NCI-H2196 treated with DMSO at 0.1 percent for 48 hours (cell line): ENCODE results near the gene NUP93.
"Not testable (repeated sequence)": the region's sequence is repeated elsewhere in the genome, so short reads cannot be mapped to it uniquely, and the experiment has no call there.

Experiments
- DNase-seq: peaks from one replicate; lab custom pipeline; 2025; ENCODE audit not compliant: unreplicated experiment; lab: John Stamatoyannopoulos, UW

NUP93 gene

DNA sequence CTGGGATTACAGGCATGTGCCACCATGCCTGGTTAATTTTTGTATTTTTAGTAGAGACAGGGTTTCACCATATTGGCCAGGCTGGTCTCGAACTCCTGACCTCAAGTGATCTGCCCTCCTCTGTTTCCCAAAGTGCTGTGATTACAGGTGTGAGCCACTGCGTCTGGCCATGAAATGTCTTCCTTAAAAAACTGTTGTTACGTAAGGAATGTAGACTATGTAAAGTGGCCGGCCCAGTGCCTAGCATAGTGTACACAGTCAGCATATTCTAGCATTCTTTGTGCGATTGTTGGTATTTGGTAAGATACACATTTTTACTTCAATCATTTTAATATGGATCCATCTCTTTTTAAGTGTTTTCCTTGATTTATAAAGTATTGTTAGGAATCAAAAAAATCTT is 81.7 kb downstream of the NUP93 start:
- DNase-seq, result not testable (repeated sequence)

DNA sequence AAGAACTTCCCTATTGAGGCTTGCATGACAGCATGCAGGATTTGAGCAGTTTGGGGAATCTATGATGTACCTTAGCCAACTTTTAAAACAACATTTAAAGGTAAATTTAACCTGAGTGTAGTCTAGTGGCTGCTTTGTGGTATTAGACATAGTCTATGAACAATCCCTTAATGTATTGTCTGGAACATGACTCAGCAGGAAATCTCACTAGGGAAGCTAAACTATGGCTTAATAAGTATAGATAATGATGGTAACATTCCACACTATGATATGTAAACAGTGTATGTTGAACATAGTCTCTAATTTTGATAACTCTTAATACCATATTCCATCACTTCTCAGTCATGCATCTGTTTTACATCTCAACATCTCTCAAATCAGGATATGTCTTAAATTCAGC is 83.0 kb downstream of the NUP93 start:
- no peak for DNase-seq

DNA sequence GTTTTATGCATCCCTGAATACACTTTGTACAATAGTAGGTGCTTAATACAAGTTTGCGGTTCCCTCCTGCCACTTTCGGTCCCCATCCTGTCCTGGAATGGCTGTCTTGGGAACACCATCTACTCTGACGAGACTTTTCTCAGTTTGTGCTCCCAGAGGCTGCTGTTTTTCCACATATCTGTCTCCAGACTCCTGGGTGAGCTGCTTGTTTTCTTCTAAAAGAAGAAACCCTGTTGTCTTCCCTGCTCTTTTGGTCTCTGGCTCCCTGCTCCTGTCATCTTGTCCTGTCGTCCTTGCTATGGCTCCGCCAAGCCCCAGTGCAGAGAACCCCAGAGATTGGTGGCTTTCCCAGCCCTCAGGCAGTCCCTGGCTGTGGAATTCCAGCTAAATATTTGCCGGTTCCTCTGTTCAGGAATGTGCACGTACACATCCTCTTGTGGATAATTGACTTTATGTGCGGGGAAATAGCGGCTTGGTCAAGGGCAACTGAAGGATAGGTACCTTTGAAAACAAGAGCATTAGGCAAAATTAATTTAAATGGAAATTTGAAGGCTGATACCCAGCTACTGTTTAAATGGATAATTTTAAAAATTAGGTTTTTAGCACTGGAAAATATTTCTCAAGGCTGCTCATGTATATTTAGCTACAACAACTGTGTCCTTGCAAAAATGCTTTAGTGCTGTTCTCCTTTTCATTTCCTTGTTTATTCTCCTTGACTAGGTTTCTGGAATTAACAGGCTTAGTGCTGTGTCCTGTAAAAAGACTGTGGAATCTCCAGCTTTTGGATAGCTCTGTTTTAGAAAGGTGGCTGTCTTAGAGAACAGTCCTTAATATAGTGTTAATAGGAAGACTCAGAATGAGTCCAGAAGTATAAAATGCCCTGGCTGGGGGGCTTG is 84.9 kb downstream of the NUP93 start:
- DNase-seq, result no peak

DNA sequence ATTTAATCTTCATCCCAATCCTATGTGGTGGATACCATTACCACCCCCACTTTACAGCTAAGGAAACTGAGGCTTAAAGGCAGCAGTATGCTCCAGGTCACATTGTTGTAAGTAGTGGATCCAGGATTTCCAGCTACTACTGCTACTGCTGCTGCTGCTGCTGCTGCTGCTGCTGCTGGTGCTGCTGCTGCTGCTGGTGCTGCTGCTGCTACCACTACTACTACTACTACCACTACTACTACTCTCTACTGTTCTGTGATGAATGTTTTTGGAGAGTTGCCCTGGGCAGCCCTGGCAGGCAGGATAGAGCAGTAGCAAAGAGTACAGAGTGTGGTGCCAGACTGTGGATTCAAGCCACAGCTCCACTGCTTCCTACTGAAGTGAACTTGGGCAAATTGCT is 85.8 kb downstream of the NUP93 start:
- no peak for DNase-seq

DNA sequence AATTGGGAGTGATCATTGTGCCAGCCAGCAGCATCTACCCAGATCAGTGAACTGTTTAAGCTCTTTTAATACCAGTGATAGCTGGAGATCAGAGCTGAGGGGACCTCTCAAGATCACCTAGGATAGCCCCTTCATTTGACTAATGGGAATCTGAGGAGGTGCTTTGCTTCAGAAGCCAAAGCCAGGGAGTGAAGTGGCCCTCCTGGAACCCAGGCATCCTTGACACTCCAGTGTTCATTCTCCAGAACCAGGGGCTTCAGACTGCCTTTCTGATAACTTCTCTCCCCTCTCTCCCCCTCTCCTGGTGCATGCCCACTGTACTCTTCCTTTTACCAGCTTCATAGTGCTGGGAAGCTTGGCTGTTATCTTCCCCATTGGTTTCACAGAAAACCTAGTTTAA is 87.1 kb downstream of the NUP93 start:
- no peak for DNase-seq

DNA sequence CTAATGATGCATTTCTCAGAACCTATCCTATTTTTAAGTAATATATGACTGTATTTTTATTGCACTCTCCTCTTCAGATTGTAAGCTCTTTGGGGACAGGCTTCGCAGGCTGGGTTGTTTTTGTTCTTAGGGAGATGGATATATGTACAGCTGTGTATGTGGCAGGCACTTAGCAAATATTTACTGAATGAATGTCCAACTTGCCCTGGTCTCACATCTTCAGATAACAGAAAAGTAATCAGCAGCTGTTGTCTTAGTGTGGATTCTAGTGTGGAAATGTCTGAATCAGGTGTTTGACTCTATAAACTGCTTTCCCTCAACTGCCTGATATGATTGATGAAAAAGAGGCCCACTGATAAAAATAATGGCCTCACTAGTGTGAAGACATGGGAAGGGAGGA is 88.0 kb downstream of the NUP93 start:
- DNase-seq, result no peak

DNA sequence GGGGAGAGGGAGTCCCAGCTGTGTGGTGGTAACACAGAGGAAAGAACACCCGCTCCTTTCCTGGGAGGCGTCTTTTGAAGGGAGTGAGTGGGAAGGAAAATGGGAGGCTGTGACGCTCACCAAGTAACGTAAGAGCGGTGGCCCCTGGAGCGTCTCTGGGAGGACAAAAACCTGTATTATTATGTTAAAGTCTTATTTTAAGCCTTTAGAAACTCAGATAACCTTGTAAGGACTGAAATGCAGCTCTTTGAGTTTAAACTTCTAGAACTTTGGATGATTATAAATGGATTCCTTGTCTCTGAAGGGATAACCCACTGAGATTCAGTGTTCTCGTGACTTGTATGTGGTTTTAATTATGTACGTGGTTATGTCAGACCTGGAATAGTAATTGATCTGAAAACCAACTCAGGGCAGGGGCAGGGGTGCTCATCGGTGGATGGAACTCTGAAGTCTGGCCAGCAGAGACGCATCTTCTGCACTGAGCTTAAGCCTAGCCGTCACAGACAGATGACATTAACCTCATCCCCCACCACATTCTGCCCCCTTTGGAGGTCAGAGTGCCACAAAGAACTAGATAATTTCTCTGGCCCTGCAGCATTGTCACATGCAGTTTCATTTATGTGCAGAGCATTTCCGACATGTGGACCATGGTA is 93.3 kb downstream of the NUP93 start:
- no peak for DNase-seq

DNA sequence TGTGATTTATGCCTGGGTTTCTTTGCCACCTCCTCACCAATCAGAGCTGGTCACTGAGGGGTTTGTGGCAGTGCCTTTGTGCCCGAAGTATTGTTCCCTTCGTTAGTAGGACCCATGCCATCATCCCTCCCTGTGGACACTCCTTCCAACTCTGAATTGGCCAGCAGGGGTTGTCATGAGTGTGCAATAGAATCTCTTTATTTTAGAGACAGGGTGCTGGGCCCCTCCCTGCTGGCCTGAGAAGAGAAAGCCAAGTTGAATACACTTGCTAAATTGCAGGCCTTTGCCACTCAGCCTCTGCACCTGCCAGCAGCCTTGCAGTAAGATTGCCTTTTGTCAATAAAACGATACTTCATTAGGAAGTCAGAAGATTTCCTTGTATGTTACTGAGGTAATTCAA is 94.4 kb downstream of the NUP93 start:
- DNase-seq, result peak; percentile 19

DNA sequence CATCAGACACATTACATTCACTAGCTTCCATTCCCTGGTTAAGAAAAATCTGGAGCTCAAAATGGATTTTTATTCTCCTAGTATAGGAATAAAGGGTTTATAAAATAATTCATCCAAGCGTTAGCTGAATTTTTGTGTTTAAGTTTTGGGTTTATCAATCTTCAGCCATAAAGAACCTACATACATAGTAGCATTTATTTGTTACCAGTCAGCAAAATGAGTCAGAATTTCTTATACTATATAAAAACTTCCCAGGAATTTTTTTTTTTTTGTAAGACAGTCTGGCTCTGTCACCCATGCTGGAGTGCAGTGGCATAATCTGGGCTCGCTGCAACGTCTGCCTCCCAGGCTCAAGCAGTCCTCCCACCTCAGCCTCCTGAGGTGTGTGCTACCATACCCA is 94.9 kb downstream of the NUP93 start:
- no peak for DNase-seq

DNA sequence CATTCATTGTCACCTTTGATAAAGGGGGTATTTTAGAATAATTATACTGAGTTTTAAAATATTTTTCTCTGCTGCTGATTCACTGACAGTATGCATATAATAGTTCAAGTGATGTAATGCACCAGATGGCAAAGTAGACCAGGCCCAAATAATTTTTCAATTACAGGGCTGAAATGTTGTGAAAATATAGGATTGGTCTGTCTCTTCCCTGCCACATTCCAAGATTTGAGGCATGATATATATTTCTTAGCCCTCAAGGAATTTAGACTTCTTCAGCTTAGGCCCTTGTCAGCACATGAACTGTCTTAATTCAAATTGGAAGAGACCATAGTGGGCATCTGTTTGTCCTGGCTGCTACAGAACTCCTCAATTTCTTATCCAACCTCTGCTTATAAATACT is 95.9 kb downstream of the NUP93 start:
- DNase-seq, result no peak

DNA sequence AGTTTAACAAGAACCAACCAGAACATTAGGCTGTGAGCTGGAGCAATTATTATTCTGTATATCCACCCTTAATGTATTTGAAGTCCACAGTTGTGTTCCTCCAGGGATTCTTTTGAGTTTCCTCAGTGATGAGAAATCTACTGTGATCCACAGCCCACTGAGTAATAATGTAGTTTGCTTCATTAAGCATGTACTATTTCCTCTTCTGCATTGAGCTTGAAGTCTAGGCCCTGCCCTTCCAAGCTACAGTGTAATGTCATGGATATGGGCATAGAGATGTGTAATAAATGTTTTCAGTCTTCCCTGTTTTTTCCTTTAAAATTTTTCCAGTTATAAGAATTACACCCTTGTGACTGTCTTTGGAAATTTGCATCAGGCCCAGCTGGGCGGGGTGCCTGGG is 98.7 kb downstream of the NUP93 start:
- no peak for DNase-seq

DNA sequence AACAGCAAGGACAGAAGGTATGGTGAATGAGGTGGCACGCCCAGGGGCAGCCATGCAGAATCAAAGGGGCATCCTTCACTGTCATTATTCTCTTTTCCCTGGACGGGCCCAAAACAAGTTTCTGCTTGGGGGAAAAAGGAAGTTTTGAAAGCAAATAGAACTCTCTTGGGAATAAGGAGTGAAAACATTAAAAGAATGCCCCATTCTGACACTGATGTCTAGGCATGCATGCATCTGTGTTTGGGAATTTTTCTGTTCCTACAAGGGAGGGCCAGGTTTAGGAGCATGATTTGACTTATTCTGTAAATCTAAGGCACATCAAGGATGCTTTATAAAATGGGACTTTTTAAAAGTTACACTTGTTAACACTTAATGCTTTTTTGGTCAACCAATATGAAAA is 100.7 kb downstream of the NUP93 start:
- no peak for DNase-seq

DNA sequence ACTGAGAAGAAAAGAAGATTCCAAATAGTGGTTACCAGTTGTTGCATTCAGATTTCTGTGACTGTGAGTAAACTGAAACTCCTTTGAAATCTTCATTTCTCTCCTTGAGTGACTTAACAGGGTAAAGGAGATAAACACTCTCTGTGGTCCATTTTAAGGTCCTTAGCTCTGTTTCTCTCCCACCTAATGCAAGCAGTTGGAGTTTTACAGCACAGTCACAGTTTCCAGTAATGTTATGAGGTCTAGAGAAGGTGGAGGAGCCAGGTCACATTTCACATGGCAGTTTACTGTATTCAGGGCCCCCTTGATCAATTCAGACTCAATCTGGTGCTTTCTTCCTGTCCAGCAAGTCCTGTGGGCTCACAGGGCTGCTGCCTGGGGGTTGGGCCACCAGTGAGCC is 102.8 kb downstream of the NUP93 start:
- DNase-seq, result no peak

DNA sequence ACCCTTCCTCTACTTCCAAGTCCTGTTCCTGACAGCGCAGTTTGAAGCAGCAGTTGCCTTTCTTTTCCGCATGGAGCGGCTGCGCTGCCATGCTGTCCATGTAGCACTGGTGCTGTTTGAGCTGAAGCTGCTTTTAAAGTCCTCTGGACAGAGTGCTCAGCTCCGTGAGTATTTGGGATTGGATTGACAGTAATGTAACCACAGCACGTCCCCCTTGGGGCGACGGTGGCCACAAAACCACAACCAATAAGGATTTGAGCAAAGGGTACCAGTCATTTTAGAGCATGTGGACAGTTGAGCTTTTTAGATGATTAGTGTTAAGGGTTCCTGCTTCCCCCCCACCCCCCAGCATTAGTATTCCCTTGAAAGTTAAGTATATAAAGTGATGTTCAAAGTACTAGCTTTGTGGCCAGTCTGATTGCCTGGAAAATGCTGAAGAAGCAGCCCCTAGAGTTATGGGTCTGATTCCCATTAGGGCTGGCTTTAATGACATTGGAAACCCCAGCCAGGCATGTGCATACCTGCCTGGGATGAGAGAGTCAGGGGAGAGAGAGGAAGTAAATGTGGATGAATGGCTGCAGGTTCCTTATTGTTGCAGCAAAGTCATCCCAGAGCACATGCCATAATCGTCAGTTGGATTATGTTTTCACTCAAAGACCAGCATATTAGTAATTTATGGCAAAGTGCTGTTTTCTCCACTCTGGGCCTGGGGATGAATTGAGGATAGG is 103.5 kb downstream of the NUP93 start:
- DNase-seq, result no peak

DNA sequence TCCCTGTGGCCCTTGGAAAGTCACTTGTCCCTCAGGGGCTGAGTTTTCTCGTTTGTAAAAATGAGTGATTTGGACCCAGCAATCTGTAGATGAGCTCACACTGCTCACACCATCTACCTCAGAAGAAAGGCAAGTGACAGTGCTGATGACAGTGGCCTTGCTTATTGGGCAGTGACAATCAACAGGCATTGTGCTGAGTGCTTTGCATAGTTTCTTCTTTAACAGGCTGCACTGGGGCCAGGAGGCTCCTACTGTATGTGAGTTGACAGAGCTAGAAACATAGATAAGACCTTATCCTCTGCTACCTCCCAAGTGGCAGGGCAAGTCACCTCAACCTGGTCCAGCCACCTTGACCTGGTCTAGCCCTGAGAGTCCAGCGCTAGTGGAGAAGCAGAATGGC is 105.4 kb downstream of the NUP93 start:
- DNase-seq, result no peak

DNA sequence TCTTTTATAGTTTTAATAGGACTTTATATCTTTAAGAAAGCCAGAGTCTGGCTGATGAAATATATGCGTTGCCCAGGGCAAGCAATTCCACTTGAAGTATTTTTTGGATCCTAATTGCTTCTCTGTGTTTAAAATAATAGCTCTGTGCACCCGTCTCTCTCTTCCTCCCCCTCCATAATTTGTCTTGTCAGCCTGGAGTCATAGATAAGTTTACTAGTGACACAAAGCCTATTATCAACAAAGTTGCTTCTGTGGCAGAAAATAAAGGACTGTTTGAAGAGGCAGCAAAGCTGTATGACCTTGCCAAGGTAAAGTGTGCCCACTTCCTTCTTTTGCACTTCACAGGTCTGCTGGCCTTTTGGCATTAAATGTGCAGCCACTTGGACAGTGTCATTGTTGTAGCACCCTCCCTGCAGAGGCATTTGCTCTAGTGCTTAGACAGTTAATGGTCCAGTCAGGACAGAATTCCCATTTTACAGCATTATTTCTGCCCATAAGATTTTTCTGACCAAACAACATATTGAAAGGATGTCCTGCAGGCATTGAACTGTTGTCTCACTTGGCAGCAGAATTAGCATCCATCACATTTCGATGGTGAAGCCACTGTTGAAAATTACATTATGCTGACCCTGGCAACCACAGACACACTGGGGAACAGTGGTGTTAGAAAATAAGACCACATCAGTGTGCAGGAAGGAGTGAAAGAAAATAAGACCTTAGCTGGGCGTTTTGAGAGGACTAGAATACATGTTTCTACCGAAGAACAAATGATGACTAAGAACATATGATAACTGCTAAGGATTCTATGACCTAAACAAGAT is 106.7 kb downstream of the NUP93 start:
- no peak for DNase-seq

DNA sequence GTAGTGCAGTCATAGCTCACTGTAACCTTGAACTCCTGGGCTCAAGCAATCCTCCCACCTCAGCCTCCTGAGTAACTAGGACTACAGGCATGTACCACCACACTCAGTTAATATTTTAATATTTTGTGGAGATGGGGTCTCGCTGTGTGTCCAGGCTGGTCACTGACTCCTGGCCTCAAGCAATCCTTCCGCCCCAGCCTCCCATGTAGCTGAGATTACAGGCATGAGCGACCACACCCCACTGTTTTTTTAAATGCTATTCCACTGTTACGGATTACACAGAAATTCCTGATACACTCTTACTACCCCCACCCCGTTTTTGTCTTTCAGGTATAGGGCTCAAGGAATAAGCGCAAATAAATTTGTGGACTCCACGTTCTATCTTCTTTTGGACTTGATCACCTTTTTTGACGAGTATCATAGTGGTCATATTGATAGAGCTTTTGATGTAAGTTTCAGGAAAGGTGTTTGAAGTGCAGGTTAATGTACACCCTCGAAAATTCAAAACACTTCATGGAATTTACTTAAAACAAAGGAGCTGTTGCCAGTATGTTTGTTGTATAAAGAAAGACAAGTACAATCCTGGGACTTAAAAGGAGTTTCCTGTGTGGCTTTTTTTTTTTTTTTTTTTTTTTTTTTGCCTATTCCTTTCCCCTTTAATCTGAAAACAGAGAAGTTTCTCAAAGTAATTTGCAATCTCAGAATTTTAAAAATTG is 108.9 kb downstream of the NUP93 start:
- no peak for DNase-seq

DNA sequence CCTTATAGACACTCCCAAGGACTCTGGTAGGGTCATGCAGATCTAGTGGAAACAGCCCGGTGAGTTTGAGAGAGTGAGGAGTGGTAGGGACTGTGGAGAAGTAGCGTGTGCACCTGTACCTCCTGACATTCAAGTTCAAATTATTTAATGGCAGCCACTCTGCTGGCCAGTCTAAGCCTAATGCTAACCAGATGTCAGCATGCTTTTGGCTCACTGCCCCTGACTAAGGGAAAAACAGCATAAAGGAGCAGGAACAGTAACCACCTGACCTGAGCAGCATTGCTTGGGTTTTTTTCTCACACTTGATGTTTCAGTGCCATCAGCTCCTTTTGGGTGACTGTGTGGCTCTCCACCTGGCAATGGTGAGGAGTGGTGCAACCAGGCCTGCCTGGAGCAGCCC is 111.3 kb downstream of the NUP93 start:
- no peak for DNase-seq

DNA sequence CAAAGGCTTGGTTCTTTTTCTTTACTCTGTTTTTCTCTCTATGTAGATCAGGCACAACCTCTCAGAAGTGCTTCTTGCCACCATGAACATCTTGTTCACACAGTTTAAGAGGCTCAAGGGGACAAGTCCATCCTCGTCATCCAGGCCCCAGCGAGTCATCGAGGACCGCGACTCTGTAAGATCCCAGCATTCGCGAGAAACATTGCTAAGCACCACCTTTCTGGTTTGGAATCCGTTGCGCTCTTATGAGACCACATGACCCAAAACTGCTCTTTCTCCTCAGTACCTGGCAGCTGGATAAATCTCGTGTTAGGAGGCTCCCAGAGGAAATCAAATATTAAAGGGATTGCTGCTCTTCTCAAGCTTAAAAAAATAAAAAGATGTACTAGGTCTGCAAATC is 111.7 kb downstream of the NUP93 start:
- no peak for DNase-seq

DNA sequence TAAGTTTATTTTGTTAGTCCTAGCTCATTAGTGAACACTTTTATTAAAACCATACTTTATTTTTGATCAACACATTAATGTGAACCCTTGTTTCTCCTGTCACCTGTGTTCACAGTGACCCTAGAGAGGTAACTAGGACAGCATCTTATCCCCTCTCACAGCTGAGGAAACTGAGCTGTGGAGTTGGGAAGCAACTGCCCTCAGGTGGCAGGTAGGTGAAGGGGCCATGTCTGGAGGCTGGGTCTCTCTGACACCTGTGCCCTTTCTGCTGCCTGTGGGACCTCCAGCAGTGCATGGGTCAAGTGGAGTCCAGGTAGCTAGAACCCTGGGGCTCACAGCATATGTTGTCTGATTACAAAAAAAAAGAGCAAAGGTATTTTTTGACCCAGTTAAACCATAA is 112.2 kb downstream of the NUP93 start:
- no peak for DNase-seq

DNA sequence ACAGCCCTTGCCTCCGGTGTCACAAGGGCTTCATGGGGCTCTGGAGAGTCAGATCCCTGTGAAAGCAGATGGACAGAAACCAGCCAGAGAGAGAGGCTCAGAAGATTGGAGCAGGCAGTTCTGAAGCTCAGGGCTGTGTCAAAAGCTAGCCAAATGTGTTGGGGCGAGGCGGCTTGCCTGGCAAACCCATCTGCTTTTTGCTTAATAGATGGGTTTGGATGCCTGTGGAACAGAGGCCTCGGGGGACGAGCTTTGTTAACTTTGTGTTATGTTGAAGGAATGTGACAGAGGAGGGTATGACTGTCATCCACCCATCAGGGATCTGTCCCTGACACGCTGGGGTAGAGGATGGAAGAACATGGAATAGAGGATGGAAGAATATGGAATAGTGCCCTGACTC is 114.1 kb downstream of the NUP93 start:
- no peak for DNase-seq
